PFSK-1 (cell line): ENCODE data around the gene EHMT2.

Experiments
- FOXP2 ChIP-seq: optimal IDR thresholded peaks from 2 replicates; pipeline ENCODE3; 2011; ENCODE audit warnings: borderline replicate concordance, control low read depth, inconsistent platforms; ENCODE audit not compliant: insufficient read depth; ENCODE audit errors: extremely low read length, extremely low read depth
- POLR2AphosphoS5 ChIP-seq: IDR thresholded peaks from 2 replicates; pipeline ENCODE4 v1.6.1; 2012; ENCODE audit warnings: low read depth, mild to moderate bottlenecking, control low read depth, low read length, moderate library complexity
- SIN3A ChIP-seq: IDR thresholded peaks from 2 replicates; pipeline ENCODE4 v1.6.1; 2012; ENCODE audit warnings: mild to moderate bottlenecking, low read length, moderate library complexity, borderline replicate concordance; ENCODE audit not compliant: insufficient read depth
- TAF1 ChIP-seq: IDR thresholded peaks from 2 replicates; pipeline ENCODE4 v1.6.1; 2012; ENCODE audit warnings: low read length, control low read depth, borderline replicate concordance; ENCODE audit not compliant: insufficient read depth
- TF ChIP-seq, protein P1 (sequence below), 2 experiments: IDR thresholded peaks; 2 replicates each; pipeline versions ENCODE4 v1.6.1 to v1.8.0; 2011 to 2012; ENCODE audit warnings: low read depth in 2 of 2, low read length in 2 of 2, control low read depth in 1 of 2, inconsistent platforms in 1 of 2, mild to moderate bottlenecking in 1 of 2, moderate library complexity in 1 of 2; ENCODE audit not compliant: insufficient read depth in 1 of 2

EHMT2 gene

GRCh38 chr6:31888276-31889258 lies 8.9 kb downstream of the EHMT2 start:
- TF ChIP-seq POLR2AphosphoS5 = no peak
- TF ChIP-seq TAF1 = no peak
- TF ChIP-seq FOXP2 = no peak
- TF ChIP-seq SIN3A = no peak
- TF ChIP-seq, protein P1, sequence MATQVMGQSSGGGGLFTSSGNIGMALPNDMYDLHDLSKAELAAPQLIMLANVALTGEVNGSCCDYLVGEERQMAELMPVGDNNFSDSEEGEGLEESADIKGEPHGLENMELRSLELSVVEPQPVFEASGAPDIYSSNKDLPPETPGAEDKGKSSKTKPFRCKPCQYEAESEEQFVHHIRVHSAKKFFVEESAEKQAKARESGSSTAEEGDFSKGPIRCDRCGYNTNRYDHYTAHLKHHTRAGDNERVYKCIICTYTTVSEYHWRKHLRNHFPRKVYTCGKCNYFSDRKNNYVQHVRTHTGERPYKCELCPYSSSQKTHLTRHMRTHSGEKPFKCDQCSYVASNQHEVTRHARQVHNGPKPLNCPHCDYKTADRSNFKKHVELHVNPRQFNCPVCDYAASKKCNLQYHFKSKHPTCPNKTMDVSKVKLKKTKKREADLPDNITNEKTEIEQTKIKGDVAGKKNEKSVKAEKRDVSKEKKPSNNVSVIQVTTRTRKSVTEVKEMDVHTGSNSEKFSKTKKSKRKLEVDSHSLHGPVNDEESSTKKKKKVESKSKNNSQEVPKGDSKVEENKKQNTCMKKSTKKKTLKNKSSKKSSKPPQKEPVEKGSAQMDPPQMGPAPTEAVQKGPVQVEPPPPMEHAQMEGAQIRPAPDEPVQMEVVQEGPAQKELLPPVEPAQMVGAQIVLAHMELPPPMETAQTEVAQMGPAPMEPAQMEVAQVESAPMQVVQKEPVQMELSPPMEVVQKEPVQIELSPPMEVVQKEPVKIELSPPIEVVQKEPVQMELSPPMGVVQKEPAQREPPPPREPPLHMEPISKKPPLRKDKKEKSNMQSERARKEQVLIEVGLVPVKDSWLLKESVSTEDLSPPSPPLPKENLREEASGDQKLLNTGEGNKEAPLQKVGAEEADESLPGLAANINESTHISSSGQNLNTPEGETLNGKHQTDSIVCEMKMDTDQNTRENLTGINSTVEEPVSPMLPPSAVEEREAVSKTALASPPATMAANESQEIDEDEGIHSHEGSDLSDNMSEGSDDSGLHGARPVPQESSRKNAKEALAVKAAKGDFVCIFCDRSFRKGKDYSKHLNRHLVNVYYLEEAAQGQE (IDR thresholded peaks at IDR 0.05; ENCODE audit: insufficient read depth in 1 of 2, low read depth in 2 of 2, low read length in 2 of 2) = no peak

DNA sequence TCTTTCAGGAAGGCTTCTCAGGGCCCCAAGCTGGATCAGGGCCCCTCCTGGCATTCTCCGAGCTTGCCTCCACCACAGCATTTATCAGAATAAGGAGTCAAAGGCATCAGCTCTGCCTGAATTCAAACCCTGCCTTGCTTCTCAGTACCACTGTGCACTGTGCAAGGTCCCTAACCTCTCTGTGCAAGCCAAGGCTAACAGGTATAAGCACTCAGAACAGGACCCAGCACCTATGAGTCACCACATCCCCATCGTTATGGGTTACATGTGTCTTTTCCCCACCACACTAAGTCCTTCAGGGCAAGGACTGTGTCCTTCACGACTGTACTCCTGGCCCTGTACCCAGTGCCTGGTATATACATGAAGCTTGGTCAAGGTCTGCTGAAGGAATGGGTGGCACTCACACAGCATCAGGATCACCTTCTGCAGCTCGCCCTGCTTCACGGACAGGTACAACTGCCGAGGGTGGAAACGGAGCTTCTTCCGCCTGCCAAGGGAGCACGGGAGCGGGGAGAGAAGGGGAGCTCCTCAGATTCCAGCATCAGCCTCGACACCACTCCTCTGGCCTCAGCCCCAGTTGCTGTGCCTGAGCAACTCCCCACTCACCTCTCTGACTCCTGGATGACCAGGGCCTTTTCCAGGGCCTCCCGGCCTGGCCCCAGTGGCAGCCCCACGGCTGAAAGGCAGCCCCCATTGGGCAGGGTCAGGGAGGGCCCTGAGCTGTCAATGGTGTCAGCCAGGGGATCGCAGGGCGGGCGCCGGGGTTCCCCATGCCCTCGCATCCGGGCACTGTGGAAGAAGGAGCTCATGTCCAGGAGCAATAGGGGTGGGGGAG lies 10.1 kb downstream of the EHMT2 start:
- TF ChIP-seq POLR2AphosphoS5 (no peak), FOXP2 (no peak), TAF1 (no peak), SIN3A (no peak)
- TF ChIP-seq, protein P1 (IDR thresholded peaks at IDR 0.05; ENCODE audit: insufficient read depth in 1 of 2, low read depth in 2 of 2, low read length in 2 of 2) = no peak

DNA sequence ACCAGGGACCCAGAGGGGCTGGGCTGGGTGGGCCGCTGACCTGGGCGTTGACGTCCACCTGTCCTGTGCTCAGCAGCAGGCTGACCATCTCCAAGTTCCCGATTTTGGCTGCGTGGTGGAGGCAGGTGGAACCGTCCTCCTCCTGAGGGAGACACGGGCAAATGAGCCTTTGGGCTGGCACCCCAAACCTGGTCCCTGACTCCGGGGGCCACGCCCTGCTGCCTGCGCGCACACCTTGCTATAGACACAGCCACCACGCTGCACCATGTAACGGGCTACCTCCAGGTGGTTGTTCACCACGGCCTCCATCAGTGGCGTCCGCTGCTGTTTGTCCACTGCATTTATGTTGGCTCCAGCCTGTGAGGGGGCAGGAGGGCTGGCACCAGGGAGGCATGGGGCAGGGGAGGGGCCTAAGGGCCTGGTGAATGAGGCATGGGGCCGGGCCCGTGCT lies 10.9 kb downstream of the EHMT2 start:
- TF ChIP-seq FOXP2 (no peak), TAF1 (no peak), POLR2AphosphoS5 (no peak), SIN3A (no peak)
- TF ChIP-seq, protein P1 (IDR thresholded peaks at IDR 0.05; ENCODE audit: insufficient read depth in 1 of 2, low read depth in 2 of 2, low read length in 2 of 2) = no peak

GRCh38 chr6:31884528-31885035 lies 12.9 kb downstream of the EHMT2 start:
- no peak for TF ChIP-seq SIN3A
- TF ChIP-seq POLR2AphosphoS5 = no peak
- TF ChIP-seq FOXP2 = no peak
- TF ChIP-seq, protein P1 (IDR thresholded peaks at IDR 0.05; ENCODE audit: insufficient read depth in 1 of 2, low read depth in 2 of 2, low read length in 2 of 2) = no peak
- TF ChIP-seq TAF1 = no peak
